HEK293T (cell line): ENCODE measurements around the gene LPAR3.

Experiments used
- ARNT ChIP-seq: fragments of 450-650 bp; IDR thresholded peaks from 2 replicates; pipeline ENCODE4 v1.6.1; 2017; ENCODE audit warnings: mild to moderate bottlenecking
- BHLHE40 ChIP-seq: fragments of 450-650 bp; IDR thresholded peaks from 2 replicates; pipeline ENCODE4 v1.6.1; 2016; ENCODE audit warnings: mild to moderate bottlenecking, moderate library complexity, borderline replicate concordance
- ELF4 ChIP-seq: fragments of 450-650 bp; IDR thresholded peaks from 2 replicates; pipeline ENCODE4 v1.6.1; 2017; ENCODE audit warnings: antibody characterized with exemption
- FOXA1 ChIP-seq: fragments of 450-650 bp; IDR thresholded peaks from 2 replicates; pipeline ENCODE4 v1.6.1; 2016; ENCODE audit warnings: mild to moderate bottlenecking
- FOXM1 ChIP-seq: fragments of 450-650 bp; IDR thresholded peaks from 2 replicates; pipeline ENCODE4 v1.6.1; 2017; ENCODE audit warnings: mild to moderate bottlenecking, borderline replicate concordance
- L3MBTL2 ChIP-seq: fragments of 450-650 bp; conservative IDR thresholded peaks from 2 replicates; pipeline ENCODE4 v1.6.1; 2016; ENCODE audit warnings: mild to moderate bottlenecking
- LEF1 ChIP-seq: fragments of 450-650 bp; IDR thresholded peaks from 2 replicates; pipeline ENCODE4 v1.6.1; 2017; ENCODE audit warnings: mild to moderate bottlenecking, borderline replicate concordance
- NFRKB ChIP-seq: fragments of 450-650 bp; IDR thresholded peaks from 2 replicates; pipeline ENCODE4 v1.6.1; 2016; ENCODE audit warnings: mild to moderate bottlenecking, moderate library complexity
- PKNOX1 ChIP-seq: fragments of 450-650 bp; IDR thresholded peaks from 2 replicates; pipeline ENCODE4 v1.6.1; 2016
- SP1 ChIP-seq: fragments of 450-650 bp; IDR thresholded peaks from 2 replicates; pipeline ENCODE4 v1.6.1; 2017
- SUZ12 ChIP-seq: fragments of 450-650 bp; IDR thresholded peaks from 2 replicates; pipeline ENCODE4 v1.6.1; 2016; ENCODE audit warnings: mild to moderate bottlenecking
- TARDBP ChIP-seq: fragments of 450-650 bp; IDR thresholded peaks from 2 replicates; pipeline ENCODE4 v1.6.1; 2016
- ZNF384 ChIP-seq: fragments of 450-650 bp; IDR thresholded peaks from 2 replicates; pipeline ENCODE4 v1.6.1; 2016

GRCh38 chr1:84795213-84795612, 97.8 kb downstream of the LPAR3 start:
- TF ChIP-seq ARNT (no peak), FOXM1 (no peak), TARDBP (no peak), ZNF384 (no peak), ELF4 (no peak), SUZ12 (no peak), BHLHE40 (no peak), FOXA1 (no peak), NFRKB (no peak), PKNOX1 (no peak), SP1 (no peak), LEF1 (no peak), L3MBTL2 (no peak)
